Adrenal gland (tissue), 5 donors: ENCODE measurements around the gene SYMPK.
A peak's percentile ranks its signal among the peaks of the same experiment; 100 is the strongest.

Source experiments
- CTCF ChIP-seq, 6 experiments: fragments of 450-650 bp in 4 of 6; fragments of 200-600 bp in 2 of 6; sonication (generic) in 1 of 6; IDR thresholded peaks; 1 replicate in 5 of 6; 2 replicates in 1 of 6; pipeline versions ENCODE4 v1.5.1 to v1.8.0; 2016 to 2021; ENCODE audit warnings: antibody characterized with exemption in 6 of 6, mild to moderate bottlenecking in 2 of 6, moderate library complexity in 1 of 6
- POLR2A ChIP-seq, 2 donors: fragments of 450-650 bp; IDR thresholded peaks; one replicate each; pipeline ENCODE4 v1.6.1; 2017; ENCODE audit warnings: antibody characterized with exemption in 2 of 2, mild to moderate bottlenecking in 2 of 2, moderate library complexity in 1 of 2
- donor health status: DM: no; HTN: no; CAD: no.

GRCh38 chr19:45817010-45817724 lies 45.8 kb downstream of the SYMPK start:
- TF ChIP-seq POLR2A (IDR thresholded peaks at IDR 0.05) (no peak), CTCF (IDR thresholded peaks at IDR 0.05) (peak; percentile 94 to 99 (median 98))
